HG02798 (cell line): ENCODE measurements around the gene ABCD3.
A peak's percentile ranks its signal among the peaks of the same experiment; 100 is the strongest.
"Not testable (repeated sequence)": the region's sequence is repeated elsewhere in the genome, so short reads cannot be mapped to it uniquely, and the experiment has no call there.

Source experiments
- ATAC-seq: cut with Tn5 transposase; IDR thresholded peaks from one replicate; pipeline ENCODE4 v1.9.1; 2021; ENCODE audit warnings: mild to moderate bottlenecking; ENCODE audit not compliant: unreplicated experiment, poor library complexity

Gene ABCD3

GRCh38 chr1:94411237-94411636 is 7.0 kb upstream of the ABCD3 start:
- ATAC-seq = peak; percentile 80

GRCh38 chr1:94413311-94413710 is 4.9 kb upstream of the ABCD3 start:
- ATAC-seq = no peak

- ATAC-seq = no peak
These were observed 1.1 kb upstream of the ABCD3 start for GRCh38 chr1:94416901-94417727.

DNA sequence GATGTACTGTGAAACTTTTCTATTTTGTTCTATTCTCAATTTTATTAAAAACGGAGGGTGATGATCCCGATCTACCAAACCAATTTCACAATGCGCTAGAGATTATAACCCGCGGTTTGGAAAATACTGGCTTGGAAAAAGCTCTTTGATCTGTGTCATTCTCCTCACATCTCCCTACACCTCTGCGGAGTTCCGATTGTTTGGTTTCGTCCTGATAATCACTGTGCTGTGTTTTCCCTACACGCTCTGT is 536 bp upstream of the ABCD3 start:
- no peak for ATAC-seq

DNA sequence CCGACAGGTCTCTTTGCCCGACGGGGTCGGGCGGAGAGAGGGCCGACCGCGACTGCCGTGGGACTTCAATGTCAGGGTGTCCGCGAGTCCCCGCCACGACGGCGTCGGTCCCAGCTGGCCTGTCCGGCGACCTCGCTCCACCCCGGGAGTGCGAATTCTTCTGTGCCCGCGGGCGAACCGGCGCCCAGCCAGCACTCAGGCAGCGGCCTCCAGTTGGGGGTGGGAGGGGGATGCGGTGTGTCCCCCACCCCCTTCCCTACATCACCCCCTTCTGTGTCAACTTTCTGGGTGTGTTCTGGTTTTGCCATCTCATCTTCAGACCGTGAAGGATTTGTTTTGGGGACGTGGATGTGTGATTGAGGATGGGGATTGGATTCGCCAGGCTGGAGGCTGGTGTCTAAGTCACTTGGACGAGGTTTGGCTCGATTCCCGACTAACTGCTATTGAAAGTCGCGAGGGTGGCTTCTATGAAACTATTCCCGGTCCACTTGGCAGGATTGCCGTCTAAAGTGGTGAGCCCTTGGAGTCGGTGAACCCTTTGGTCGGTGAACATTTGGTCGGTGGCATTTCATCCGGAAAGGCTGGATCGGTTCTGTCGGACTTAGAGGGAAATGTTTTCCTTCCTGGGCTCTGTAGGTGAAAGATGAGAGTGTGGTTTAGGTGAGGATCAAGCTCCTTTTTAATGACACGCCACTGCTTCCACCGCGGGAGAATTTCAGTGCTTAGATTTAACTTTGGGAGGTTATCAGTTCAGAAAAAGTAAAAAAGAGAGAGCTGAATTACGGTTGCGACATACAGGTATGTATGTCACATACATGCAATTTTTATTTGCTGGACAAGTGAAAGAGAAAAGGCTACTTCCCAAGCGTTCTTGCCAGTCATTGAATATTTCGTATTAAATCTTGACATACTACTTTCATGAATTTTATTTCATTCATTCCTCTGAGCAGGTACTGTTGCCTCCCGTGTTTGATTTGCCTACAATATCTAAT is 771 bp downstream of the ABCD3 start:
- ATAC-seq = peak; percentile 22

GRCh38 chr1:94422115-94422820 is 4.1 kb downstream of the ABCD3 start:
- no peak for ATAC-seq

DNA sequence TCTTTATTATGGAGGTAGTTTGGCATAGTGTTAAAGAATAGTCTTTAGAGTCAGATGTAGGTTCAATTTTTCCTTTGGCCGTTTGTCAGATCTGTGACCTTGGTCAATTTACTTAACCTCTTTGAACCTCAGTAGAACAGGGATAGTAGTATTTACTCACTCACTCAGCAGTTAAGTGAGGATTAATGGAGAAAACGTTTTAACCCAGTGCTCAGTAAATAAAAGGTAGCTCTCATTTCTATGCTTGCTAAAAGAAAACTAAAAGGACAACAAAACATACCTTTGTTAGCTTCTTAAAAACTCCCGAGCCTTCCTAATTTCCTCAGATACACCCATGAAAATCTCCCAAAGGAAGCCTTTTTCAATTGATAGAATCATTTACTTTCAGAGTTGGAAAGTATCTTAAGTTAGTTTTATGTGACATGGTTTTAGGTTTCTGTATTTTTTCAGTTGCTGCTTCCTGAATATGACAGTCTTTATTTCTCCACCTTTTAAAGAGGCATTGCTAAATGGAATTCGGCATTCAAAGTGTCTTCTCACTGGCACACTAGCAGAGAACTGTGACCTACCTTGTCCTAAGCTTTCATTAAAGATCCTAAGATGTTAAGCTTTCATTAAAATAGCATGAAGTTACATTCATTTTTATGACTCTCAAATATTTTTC is 7.8 kb downstream of the ABCD3 start:
- ATAC-seq = no peak

DNA sequence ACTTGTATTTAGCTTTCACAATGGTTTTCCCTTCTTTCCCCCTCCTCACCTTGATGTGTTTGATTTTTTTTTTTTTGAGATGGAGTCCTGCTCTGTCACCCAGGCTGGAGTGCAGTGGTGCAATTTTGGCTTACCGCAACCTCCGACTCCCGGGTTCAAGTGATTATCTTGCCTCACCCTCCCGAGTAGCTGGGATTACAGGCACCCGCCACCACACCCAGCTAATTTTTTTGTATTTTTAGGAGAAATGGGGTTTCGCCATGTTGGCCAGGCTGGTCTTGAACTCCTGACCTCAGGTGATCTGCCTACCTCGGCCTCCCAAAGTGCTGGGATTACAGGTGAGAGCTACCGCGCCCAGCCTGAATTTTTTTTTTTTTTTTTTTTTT is 8.3 kb downstream of the ABCD3 start:
- not testable (repeated sequence) for ATAC-seq

GRCh38 chr1:94428441-94428840 is 10.3 kb downstream of the ABCD3 start:
- ATAC-seq = no peak

DNA sequence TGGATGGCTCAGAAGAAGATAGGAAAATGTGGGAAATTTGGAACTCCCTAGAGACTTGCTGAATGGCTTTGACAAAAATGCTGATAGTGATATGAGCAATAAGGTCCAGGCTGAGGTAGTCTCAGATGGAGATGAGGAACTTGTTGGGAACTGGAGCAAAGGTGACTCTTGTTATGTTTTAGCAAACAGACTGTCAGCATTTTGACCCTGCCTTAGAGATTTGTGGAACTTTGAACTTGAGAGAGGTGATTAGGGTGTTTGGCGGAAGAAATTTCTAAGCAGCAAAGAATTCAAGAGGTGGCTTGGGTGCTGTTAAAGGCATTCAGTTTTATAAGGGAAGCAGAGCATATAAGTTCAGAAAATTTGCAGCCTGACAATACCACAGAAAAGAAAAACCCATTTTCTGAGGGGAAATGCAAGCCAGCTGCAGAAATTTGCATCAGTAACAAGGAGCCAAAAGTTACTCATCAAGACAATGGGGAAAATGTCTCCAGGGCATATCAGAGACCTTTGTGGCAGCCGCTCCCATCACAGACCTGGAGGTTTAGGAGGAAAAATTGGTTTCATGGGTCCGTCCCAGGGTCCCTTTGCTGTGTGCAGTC is 10.8 kb downstream of the ABCD3 start:
- not testable (repeated sequence) for ATAC-seq

GRCh38 chr1:94430066-94430465 is 11.9 kb downstream of the ABCD3 start:
- not testable (repeated sequence) for ATAC-seq

DNA sequence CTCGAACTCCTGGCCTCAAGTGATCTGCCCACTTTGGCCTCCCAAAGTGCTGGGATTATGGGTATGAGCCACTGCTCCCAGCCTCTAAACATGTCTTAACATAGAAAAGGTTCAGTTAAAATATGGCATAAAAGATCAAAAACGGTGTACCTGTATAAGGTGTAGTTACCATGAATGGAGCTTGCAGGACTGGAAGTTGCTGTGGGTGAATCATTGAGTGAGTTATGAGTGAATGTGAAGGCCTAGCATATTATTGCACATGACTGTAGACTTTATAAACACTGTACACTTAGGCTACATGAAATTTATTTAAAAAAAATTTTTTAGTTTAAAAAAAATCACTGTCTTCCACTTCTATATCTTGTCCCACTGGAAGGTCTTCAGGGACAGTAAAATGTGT is 15.7 kb downstream of the ABCD3 start:
- no peak for ATAC-seq

- no peak for ATAC-seq
These were observed 16.3 kb downstream of the ABCD3 start for GRCh38 chr1:94434365-94435045.

DNA sequence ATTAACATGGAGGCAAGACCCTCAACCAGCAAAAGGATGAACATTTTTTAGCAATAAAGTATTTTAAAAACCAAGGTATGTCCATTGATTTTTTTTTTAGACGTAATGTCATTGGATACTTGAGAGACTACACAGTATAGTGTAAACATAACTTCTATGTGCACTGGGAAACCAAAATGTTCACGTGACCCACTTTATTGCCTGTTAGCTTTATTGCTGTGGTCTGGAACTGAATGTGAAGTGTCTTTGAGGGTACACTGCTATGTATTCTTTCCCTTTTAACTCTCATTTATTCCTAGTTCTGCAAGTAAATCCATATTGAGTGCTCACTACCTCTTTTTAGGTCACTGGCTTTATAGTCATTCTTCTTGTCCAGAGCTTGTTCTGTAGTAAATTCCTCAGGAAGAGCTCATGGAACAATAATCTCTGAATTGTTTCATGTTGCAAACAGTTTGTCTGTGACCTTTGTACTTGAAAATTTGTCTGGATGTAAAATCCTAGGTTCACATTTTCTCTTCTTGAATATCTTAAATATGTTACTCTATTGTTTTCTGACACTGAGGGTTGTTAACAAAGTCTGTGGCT is 20.6 kb downstream of the ABCD3 start:
- no peak for ATAC-seq

GRCh38 chr1:94440088-94440487 is 21.9 kb downstream of the ABCD3 start:
- ATAC-seq = no peak

GRCh38 chr1:94443067-94443466 is 24.9 kb downstream of the ABCD3 start:
- not testable (repeated sequence) for ATAC-seq

GRCh38 chr1:94444819-94445218 is 26.6 kb downstream of the ABCD3 start:
- ATAC-seq = not testable (repeated sequence)

- not testable (repeated sequence) for ATAC-seq
These were observed 27.5 kb downstream of the ABCD3 start for GRCh38 chr1:94445733-94446132.

DNA sequence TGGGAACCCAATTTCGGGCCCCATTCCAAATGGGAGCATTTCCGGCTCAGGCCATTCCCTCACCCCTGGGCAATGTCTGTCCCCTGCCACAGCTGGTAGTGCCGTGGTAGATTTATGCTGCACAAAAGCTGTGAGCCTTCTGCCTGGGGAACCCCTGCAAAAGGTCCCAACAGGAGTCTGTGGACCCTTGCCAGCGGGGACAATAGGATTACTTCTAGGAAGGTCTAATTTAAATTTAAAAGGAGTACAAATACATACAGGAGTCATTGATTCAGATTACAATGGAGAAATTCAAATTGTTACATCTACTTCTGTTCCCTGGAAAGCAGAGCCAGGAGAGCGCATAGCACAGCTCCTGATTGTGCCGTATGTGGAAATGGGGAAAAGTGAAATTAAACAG is 28.0 kb downstream of the ABCD3 start:
- ATAC-seq = not testable (repeated sequence)
